DMS53 treated with DMSO at 0.1 percent for 48 hours (cell line): ENCODE measurements around the gene WLS.
A peak's percentile ranks its signal among the peaks of the same experiment; 100 is the strongest.

Source experiments
- DNase-seq: peaks from one replicate; lab custom pipeline; 2025; ENCODE audit not compliant: unreplicated experiment; lab: John Stamatoyannopoulos, UW

The WLS gene

GRCh38 chr1:68141071-68142021 is 91.0 kb downstream of the WLS start:
- DNase-seq = no peak

DNA sequence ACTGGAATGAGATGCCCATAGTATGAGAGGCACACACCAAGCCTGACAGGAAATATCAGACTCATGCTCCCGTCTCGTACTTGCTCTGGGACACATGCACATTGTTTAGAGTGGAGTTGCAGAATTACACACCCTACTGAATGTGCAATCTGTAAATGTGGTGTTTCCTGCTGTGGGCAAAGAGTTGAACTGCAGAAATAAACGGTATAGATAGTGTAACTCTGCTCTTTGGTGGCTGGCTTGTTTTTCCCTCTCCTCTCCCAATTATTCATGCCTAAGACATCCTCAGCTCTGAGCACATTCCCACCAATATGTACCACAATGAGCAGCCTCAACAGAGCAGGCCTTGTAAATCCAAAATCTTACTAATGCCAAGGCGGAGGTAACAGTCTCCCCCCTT is 91.8 kb downstream of the WLS start:
- no peak for DNase-seq

GRCh38 chr1:68136187-68136586 is 96.1 kb downstream of the WLS start:
- no peak for DNase-seq

- no peak for DNase-seq
Observed at GRCh38 chr1:68132426-68133130, 99.7 kb downstream of the WLS start.

- no peak for DNase-seq
Observed at GRCh38 chr1:68131261-68131660, 101.1 kb downstream of the WLS start.

DNA sequence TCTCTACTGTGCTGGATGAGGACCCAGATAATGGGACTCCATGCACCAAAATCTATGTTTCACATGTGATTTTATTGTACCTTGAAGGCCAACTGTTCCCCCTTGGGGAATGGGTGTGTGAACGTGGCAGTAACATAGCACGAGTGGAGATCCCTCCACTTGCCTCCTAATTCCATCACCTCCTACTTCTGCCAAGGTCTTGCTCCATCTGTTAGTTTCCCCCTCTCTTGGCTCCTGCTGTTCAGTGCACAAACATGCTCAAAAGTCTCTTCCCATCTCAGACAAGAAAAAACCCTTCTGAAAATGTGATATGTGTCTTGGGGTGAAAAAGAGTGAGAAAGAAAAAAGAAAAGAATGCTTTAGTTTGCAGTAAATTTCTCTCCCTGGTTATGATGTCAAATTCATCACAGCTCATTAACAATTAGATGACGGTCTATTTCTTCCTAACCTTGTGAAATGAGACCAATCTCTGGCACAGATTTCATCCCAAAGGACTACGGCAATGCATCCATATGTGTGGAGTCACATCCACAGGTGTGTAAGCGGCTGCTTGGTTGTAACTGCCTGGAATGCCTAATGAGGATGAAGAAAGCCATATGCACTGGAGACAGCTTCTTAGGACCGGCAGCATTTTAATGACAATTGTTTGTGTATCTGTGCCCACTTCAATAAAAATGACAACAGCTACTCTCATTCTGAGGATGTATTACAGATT is 102.6 kb downstream of the WLS start:
- no peak for DNase-seq

GRCh38 chr1:68128820-68129219 is 103.5 kb downstream of the WLS start:
- no peak for DNase-seq

DNA sequence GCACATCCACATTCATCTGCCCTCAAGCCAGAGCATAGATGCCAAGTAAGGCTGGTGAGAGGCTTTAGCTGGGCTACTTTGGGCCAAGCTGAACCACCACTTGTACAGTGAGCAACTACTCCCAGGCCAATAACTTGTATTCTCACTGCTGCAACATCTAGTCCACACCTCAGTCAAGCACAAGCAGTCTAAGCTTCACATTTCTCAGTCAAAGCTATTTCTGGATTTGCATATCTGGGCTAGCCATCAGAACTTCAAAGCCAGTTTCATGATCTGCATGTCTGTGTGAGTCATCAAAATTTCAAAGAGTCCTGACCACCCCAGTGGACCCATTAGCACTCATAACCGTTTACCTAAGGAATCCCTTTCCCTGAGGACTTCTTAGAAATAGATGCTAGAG is 104.2 kb downstream of the WLS start:
- DNase-seq = peak; percentile 26

DNA sequence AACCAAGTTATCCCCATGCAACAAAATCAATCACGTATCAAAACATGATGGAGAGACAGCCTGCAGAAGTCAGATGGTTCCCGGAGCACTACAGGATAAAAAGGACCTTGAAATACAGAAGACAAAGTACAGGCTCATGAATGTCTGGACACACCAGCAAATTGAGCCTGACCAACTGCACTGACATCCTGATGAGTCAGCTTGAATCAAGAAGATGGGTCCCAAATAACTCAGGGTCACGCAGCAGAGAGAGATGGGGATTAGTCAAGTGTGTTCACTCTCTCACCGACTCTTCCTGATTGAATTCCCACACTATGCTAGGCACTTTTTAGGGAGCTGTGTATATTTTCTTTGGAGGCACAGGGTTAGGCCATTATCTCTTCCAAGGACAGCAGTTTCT is 110.8 kb downstream of the WLS start:
- DNase-seq = no peak

- DNase-seq = peak; percentile 81
Observed at GRCh38 chr1:68120136-68120791, 112.1 kb downstream of the WLS start.

DNA sequence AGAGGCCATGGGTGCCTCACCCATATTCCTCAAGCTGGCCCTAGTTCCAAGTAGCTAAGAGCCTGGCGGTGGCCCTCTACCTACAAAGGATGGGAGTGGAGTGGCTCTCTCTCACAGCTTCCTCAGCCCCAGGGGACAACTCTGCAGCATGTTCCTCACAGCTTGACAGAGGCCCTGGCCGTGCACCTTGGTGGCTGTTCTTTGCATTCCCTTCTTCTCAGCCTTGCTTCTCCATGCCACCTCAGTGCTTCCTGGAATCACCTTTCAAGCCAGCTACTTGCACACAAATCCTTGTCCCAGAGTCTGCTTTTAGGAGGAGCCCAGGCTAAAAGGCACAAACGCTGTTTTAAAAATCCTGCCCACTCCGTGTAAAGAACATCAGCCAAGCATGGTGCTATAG is 112.9 kb downstream of the WLS start:
- DNase-seq = no peak

GRCh38 chr1:68117416-68117815 is 114.9 kb downstream of the WLS start:
- DNase-seq = no peak

DNA sequence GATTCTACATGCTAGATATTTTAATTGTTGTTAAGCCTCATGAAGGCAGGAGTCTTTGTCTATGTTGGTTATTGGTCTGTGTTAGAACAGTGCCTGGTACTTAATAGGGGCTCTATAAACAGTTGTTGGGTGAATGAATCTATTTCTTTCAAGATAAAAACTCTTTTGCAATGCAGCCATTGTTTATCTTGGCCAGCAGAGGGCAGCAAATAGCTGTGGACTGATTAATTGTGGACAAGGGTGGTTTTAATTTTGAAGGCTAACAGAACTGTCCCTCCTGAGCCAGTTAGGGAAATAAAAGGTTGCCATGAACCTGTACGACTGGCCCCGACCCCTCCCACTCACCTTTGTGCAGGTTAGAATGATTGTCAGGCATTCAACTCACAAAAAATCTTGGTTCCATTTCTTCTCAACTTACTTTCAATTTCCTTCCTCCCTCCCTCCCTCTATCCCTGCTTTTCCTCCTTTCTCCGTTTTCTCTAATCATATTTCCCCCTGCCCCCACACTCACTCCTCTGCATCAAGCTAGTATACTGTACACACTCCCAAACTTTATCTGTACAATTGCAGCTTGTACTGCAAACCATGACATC is 115.6 kb downstream of the WLS start:
- peak; percentile 64 for DNase-seq

- DNase-seq = no peak
Observed at GRCh38 chr1:68115308-68115707, 117.0 kb downstream of the WLS start.

- DNase-seq = no peak
Observed at GRCh38 chr1:68113966-68114365, 118.4 kb downstream of the WLS start.

- DNase-seq = no peak
Observed at GRCh38 chr1:68112835-68113243, 119.5 kb downstream of the WLS start.

- peak; percentile 86 for DNase-seq
Observed at GRCh38 chr1:68111519-68112436, 120.5 kb downstream of the WLS start.

GRCh38 chr1:68107771-68108170 is 124.6 kb downstream of the WLS start:
- no peak for DNase-seq

DNA sequence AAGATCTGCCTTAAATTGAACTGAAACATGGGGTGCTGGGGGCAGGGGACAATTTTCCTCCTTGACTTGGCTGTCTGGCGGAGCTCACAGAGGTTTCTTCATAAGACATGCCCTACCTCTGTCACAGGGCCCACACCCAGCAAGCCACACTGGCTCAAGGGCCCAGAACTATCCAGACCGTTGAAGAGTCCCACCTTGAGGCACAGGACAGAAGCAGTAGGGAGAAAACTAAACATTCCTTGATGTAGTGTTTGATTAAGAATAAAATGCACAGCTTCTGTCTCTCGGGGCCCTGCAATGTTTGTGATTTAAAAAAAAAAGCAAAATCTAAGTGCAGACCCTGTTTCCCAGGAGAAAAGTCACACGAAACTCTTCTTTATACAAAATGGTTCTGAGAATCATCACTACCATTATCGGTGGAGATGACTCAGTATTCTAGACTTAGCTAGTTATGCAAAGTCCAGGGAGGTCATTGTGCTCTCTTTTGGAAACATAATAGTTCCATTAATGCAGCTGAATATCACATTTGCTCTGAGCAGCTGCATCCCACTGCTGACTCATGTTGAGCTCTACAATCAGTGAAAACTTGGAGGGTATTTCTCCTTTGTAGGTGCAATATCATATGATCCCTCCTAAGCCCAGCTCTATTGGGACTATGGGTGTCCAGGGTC is 128.3 kb downstream of the WLS start:
- no peak for DNase-seq
